NCI-H128 (cell line): ENCODE measurements around the gene NAA60.

ENCODE experiments used
- DNase-seq: peaks from one replicate; lab custom pipeline; 2025; ENCODE audit not compliant: unreplicated experiment; lab: John Stamatoyannopoulos, UW

Gene NAA60

DNA sequence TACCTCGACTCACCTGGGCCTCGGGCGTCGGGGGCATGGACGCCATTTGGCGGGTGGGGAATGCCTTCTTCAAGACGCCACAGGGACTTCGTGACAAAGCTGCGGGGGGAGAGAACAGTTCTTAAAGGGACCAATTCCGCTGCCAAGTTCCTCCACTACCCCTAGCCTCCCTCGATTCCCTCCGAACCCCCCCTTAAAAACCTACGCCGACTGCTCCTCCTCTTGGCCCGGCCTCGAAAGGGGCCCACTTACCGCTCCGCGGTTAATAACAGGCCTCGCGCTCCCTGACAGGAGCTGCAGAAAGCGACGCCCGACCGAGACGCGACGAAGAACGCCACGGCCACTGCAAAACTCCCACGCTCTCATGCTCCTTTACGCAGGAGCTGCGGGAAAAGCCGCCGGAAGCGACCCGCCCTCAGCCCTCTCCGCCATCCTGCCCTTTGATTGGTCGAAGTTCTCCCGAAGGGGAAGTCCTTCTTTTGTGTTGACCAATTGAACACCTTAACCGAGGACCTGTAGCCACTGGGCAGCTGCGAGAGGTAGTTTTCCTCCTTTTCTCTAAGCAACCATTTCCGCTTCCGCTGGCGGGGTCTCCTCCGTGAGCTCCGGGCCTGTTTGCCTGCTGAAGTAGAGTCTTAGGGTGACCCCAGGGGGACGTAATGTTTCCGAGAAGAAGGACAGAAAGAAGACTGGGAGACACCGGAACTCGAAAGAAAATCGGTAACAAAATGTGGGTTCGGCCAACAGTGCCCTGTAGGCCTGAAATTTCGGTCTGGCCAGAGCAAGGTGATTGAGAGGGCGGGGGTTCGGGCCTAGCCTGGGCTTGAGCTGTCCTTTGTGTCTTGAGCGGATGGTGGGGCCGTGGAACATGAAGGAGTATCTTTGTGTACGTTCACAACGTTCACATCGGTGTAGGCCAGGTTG, at the start of gene NAA60, which contains the start of gene ZNF597:
Gene NAA60 (plus strand): TSS at position 573 of the 924 bp plus-strand sequence. CDS start 32,548 bp downstream, outside the sequence.
Gene ZNF597 (minus strand): TSS at position 397 of the 924 bp plus-strand sequence. CDS start 351 bp downstream, at position 46.
- peak; percentile 79 for DNase-seq

DNA sequence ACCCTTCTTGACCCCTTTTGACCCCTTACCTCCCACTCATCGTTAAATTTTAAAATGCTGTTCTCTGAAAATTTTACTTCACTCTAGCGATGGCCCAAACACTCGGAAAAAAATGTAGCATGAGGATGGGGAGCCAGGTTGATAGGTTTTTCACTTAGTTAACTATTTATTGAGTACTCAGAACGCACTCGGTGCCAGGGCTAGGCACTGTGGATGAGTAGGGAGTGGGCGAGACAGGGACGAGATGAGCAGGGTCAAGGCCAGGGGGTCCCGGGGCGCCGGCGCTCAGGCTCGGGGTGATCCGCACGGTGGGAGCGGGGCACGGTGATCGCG, 43.1 kb upstream of the NAA60 start:
- no peak for DNase-seq

DNA sequence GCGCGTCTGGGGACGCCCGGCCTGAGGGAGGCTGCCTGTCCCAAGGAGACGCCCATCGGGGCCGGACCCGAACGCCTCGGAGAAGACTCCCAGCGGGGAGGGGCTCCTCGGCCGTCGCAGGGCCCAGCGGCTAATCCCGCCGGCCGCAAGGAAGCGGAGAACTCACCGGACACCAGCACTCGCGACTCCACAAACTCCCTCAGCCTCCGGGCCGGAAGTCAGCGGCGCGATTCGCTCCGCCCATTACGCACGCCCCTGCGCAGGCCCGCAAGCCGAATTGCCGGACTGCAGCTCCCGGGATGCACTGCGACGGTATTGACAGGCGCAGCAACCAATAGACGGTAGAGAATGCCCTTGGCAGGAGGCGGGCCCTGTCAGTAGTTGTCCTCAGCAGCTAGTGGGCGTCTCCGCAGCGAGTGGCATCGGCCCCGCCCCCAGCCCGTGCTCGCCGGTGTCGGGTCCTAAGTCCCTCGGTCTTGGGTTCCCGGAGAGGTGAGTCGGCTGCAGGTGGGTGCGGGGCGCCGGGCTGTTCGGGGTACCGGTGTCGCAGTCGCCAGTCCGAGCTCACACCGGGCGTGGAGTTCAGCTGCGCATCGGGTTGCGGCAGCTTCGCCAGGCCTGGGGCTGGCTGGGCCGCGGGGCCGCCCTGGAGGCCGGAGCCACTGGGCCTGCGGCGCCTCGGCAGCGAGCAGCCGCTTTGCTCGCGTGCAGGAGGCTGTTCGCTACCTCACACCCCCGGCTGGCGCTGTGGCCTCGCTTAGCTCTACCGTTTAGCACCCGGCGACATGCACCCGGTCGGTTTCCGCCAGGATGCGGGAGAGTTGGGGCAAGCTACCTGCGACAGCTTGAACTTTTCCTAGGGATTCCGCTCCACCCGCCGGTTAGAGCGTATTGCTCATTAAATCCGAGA, 42.4 kb upstream of the NAA60 start, which contains the start of the genes ZNF174 and ZSCAN32:
Gene ZNF174 (plus strand): TSS at position 437 of the 910 bp plus-strand sequence. CDS start 790 bp downstream, outside the sequence.
Gene ZSCAN32 (minus strand): TSS at position 226 of the 910 bp plus-strand sequence. CDS start 3,447 bp downstream, outside the sequence.
- DNase-seq, result peak; percentile 91

DNA sequence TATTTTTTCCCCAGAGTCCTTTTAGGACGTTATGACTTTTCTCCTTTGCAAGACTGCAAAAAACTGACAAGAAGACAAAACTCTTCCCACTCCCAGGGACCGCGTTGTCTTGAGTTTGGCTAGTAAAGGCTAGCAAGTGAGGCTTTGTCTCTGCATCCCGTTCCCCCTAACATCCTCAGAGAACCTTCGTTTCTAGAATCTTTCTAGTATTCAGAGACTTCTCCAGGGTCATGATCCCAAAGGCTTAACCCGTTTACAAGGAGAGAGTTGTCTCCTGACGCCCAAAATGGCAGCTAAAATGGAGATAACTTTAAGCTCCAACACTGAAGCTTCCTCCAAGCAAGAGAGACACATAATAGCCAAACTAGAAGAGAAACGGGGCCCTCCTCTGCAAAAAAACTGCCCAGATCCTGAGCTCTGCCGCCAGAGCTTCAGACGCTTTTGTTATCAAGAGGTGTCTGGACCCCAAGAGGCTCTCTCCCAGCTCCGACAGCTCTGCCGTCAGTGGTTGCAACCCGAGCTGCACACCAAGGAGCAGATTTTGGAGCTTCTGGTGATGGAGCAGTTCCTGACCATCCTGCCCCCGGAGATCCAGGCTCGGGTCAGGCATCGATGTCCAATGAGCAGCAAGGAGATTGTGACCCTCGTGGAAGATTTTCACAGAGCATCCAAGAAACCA, 41.6 kb upstream of the NAA60 start:
- no peak for DNase-seq

DNA sequence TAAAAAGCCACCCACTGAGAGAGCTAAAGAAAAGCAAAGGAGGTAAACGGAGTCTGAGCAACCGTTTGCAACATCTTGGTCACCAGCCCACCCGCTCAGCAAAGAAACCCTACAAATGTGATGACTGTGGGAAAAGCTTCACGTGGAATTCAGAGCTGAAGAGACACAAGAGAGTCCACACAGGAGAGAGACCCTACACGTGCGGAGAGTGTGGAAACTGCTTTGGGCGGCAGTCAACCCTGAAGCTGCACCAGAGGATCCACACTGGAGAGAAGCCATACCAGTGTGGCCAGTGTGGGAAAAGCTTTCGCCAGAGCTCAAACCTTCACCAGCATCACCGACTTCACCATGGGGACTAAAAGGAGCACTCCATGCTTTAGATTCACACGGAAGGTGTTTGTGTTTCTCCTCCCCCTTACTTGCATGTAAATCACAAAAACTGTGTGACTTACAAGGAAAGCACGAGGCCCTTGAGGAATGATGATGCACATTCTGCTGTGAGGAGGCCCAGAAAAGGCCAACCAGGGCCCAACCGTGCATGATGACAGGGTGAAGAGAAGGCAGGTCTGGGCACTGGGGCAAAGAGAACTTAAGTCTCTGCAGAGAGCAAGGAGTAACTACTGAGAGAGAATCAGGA, 34.8 kb upstream of the NAA60 start:
- DNase-seq, result no peak

DNA sequence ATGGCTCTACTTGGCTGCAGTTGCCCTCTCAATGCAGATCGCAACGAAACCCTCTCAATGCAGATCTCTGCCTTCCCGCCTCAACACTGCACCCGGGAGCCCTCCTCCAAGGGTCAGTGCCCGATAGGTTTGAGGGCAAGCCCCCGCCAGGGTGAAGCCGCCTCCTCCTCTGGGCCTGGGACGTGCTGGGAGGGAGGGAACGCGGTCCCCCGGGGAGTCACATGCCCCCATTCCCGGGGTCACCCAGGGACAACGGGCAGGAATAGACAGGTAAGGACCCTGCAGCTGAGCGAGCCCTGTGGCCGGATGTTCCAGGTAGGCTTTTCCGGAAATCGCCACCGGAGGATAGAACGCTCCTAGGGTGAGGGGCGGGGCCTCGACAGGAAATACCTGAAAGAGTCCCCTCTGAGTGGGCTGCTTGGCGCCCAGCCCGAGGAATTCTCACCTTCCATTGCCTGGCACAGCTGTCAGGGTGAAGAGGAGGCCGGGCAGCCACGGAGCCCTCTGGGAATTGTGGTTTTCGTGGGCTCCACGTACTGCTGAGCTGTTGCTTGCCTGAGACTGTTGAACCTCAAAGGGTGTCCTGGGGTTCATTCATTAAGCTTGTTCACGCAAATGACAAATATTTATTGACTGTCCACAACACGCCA, 29.6 kb upstream of the NAA60 start:
- no peak for DNase-seq

DNA sequence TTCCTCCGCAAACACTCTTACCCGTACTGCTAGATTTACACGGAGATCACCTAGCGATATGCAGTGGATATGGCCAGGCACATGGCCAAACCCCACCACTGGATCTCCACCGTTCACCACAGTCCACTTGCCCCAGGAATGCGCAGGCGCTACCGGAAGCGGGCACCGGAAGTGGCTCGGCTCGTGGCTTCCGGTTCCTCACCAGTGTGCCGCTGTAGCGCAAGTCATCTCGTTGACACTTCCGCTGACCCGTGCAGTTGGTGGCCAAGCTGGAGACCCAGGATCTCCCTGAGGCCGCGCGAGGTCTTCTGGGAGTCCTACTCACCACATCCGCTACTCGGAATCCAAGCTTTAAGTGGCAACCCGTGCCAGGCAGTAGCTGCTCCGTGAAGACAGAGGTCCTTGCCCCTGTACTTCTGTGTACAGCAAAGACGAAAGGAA, 11.7 kb upstream of the NAA60 start:
- DNase-seq, result no peak

DNA sequence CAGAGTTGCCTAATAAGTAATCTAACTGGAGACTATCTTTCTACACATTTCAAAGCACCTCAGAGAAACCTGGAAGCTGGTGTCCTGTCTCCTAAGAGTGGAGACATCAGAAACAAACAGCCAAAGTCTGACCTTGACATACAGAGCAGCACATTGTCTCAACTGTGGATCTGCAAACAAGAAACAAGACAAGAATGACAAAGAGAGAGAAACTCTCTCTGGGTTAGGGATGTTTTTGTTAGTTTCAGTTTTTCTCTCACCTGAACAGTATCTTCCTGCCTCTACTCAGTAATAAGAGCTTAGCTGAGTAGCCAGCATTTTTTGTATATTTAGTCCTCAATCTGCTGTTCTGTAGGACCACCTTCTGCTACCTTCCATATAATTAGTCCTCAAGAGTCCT, 9.1 kb upstream of the NAA60 start:
- no peak for DNase-seq

DNA sequence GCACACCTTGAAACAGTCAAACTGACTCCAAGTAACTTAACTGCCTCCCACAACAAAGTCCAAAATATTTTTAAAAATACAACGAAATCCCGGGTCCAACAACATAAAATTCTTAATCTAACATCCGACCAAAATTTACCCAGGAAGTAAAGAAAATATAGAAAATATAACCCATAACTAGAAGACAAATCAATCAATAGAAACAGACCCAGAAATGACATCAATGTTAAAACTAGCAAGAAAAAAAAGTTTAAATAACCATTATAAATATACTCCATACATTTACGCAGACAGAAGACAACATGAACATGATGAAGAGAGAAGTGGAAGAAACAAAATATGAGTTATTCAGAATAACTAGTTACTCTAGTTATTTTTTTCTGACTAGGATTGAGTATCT, 3.8 kb upstream of the NAA60 start:
- DNase-seq, result no peak

DNA sequence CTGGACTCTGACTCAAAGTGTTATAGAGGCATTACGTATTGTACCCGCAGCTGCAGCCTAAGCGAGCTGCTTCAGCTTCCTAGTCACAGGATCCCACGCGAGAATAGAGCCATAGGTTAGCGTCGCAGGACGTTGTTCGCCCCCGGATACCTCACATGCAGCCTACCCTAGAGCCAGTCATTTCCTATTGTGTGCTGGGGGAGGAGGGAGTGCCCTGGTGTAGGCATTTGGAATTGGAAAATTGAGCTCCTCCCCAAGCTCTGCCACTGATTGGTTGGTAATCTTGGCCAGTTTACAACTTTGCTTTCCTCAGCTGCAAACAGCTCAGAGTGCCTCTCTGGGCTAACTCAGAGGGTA, 530 bp downstream of the NAA60 start:
- no peak for DNase-seq

DNA sequence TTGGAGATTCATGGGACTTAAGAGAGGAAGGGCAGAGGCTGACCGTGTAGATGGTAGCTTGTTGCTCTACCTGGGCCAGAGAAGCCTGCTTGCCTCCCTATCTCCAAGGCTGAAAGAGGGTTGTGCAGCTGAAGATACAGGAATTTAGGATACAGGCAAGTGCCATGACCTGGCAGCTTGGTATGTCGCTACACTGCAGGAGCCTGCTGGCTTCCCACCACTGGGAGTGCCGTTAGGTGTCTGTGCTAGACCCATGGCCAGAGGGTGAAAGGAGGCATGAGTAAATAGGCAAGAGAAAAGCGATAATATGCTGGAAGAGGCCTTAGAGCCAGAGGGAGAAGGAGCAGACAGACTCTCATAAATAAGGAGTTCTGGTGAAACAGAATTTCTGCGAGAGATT, 10.6 kb downstream of the NAA60 start:
- no peak for DNase-seq

DNA sequence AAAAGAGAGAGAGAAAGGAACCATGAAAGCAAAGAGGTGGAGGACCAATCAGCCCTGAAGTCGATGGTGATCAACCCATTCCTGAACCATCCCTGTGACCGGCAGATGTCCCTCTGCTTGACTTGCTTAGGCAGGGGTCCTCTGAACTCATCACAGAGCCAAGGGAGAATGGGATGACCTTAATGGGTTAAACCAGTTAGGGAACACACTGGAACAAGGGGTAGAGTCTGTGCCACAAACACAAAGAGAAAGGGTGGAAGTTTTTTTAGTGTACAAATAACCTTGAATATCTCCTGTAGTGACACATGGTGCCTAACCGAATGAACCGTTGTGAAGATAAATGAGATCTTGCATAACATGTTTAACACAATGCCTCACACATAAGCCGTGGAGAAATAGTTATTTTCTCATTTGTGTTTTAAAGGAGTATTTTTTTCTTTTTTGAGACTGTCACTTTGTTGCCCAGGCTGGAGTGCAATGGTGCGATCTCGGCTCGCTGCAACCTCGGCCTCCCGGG, 11.2 kb downstream of the NAA60 start:
- no peak for DNase-seq

DNA sequence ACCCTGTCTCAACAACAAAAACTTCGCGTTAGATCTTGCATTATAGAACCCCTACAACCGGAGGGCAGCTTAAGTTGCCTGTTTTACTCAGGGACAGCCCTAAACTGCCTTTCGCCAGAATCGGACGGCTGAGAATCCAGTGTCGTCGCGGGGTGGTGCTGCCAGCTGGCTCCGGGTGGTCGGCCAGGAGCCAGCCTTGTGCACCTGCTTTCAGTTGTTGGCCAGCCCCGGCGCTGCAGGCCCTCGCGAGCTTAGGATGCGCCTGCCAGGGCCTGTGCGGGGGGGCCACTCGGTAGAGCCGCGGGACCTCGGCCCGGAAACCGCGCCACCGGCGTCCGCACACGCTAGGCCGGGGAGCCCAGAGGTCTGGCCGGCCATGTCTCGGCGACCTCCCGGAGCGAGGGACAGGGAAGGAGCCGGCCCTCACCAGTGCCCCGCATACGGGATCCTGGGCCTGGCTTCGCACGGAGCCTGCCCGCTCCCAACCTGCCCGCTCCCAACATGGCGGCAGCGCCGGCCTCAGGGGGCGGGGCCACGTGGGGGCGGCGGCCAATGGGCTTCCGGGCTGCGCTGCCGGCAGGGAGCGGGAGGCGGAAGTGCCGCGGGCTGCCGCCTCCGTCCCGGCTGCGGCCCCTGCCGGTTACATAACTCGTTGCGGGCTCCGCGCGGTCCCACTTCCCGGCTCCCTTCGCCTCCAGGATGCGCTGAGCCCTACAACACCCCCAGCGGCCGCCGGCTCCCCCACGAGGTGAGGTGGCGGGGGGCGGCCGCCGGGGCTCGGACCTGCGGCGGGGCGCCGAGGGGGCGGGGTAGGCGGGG, 14.2 kb downstream of the NAA60 start:
- peak; percentile 69 for DNase-seq

DNA sequence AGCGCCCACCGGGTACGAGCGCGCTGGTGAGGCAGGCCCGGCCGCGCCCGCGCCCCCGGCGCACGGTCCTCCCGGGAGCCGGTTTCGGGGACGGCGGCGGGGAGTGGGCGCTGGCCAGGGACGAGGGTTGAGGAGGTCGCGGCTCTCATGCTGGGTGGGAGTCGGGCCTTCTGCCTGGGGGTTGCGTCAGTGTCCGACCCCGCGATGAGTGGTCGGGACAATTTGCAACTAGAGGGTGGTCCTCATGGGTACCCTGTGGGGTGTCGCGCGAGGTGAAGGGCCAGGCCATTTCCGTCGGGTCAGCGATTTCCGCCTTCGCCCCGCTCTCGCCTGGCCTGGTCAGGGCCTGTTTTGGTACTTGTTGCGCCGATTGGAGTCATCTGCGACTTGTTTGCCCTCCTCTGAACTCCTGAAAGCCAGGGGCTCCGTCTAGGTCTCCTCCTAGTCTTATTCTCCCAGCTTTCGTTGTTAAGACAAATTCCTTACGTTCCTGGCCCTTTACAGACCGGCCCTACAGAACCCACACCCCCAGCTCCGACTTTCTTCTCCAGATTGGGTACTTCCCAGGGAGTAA, 14.9 kb downstream of the NAA60 start:
- DNase-seq, result no peak

DNA sequence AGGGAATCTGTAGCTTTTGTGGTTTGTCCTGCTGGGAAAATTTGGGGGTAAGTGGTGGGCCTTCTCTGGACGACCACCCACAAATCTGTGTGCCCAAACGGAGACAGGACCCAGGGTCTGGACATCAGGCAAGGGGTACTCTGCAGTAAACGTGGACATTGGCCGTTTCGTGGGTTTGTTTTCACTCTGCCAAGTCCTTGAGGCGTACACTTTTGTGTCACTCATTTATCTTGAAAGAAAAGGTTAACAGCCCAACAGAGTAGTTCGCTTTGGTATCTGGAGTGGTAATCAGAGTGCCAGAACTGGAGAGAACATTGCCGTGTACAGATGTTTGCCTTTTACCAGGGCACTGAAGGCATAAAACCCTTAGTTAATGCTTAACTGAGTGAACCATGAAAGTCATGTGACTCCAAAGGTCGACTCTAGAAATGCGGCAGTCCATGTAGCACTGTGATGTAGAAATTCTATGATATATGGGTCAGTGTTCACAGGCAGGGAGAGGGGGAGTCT, 15.4 kb downstream of the NAA60 start:
- no peak for DNase-seq

DNA sequence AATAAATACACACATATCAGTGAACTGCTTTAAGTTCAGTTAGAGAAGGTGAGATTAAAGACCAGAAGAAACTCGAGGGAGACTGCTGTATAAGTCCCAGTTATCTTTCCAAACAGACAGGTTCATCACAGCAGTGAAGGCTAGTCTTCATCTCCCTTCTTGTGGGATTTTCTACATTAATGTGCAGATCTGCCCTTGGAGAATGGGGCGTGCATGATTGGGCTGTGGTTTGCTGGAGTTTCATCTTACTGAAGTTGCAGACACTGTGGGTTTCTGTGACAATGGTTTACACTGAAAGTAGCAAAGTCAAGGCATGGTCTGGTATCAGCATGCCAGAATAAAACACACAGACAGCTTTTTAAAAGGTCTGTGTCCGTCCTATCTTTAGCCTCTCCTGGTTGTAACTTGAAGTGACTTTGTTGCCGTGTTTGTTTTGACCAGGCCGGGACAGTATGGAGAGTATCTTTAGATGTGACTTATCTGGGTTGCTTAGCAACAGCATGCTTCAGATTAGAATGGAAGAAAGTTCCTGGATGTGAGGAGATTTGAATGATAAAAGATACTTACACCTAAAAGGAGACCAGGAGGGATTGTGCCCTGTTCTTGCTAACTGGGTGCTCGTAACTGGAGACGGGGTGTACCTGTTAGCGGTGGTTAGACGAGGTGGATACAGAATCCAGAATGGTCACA, 16.1 kb downstream of the NAA60 start:
- no peak for DNase-seq

DNA sequence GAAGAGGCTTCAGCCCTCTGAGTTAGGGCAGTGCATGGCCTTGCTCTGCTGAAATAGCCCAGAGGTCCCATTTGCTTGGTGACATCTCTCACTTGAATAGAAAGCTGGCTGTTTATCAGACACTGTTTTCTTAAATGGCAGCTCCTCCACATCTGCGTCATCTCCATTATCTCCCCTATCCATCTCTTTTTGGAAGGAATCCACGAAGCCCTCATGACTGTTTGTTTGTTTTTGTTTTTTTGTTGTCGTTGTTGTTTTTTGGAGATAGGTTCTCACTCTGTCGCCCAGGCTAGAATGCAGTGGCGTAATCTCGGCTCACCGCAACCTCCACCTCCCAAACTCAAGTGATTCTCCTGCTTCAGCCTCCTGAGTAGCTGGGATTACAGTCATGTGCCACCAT, 16.6 kb downstream of the NAA60 start:
- no peak for DNase-seq

DNA sequence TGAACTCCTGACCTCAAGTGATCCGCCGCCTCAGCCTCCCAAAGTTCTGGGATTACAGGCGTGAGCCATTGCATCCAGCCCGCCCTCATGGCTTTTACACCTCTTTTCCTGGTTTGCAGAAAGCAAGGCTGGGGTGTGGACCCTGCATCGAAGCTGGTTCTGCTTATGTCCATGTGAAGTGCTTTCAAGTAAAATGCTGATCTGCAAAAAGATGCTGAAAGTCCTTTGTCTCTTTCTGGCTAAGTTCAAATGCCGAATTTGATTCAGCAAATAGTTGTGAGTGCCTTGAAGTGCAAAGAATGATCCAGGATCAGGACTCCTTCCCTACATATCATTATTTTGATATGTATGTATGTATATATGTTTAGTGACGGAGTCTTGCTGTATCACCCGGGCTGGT, 17.1 kb downstream of the NAA60 start:
- DNase-seq, result no peak
